Motor neuron (in vitro differentiated cells): ENCODE measurements around the gene PPP6R3. TPM values are rescaled to one million over a fixed set of nuclear protein-coding genes. Genes with fewer than 3 reads are reported as not detected.

Experiments used
- ATAC-seq, 8 experiments: fragments of 200-7000 bp; cut with Tn5 transposase; replicated peaks in 6 of 8; 2 replicates each; pipeline ENCODE4 v1.8.0; 2021; ENCODE audit warnings: mild to moderate bottlenecking in 8 of 8, moderate library complexity in 8 of 8
- H3K27ac ChIP-seq, 2 donors: fragments of 250-450 bp; sonication (Bioruptor Pico); 2 replicates each; pipeline ENCODE4 v1.9.0; 2021; ENCODE audit warnings: antibody characterized with exemption in 2 of 2, mild to moderate bottlenecking in 2 of 2, moderate library complexity in 1 of 2
- H3K4me1 ChIP-seq, 2 donors: fragments of 250-450 bp; sonication (Bioruptor Pico); replicated peaks in 1 of 2; 2 replicates each; pipeline ENCODE4 v1.6.1; 2021; ENCODE audit warnings: antibody characterized with exemption in 2 of 2, mild to moderate bottlenecking in 2 of 2, moderate library complexity in 1 of 2
- H3K4me3 ChIP-seq, 5 donors: fragments of 250-450 bp; sonication (Bioruptor Pico); 2 replicates each; pipeline ENCODE4 v1.9.0; 2021; ENCODE audit warnings: antibody characterized with exemption in 5 of 5, mild to moderate bottlenecking in 5 of 5, moderate library complexity in 4 of 5
- WGBS, 10 experiments: fragments of 450-650 bp; shearing (Covaris generic); methylation state at CpG; one replicate each; pipeline ENCODE4 v1.0.0; 2022; 5-methylcytosine and 5-hydroxymethylcytosine counted together
- in situ Hi-C, 9 experiments: fragments of 400-800 bp; cut with MboI; loops; one replicate each; pipeline ENCODE4 v1.15.0; 2021; ENCODE audit warnings: low sequenced_read_pairs in 9 of 9, low pct_unique_long_range_greater_than_20kb in 2 of 9; ENCODE audit not compliant: unreplicated experiment in 9 of 9
- total RNA-seq, 8 experiments: library from RNA; unstranded; fragments of 300-600 nt; gene quantifications; 2 replicates each; pipeline versions ENCODE4 v1.2.3 to v1.2.4, GENCODE V29; 2022

Gene PPP6R3
- total RNA-seq, 8 experiments from 2014 or later = 49.1 to 142 (median 65.7) TPM

- H3K27ac ChIP-seq = no peak overlapping the region
- ATAC-seq = no peak
- no peaks in the 10 kb centered on the region for H3K4me1 ChIP-seq
- in situ Hi-C loops = no loop called here
- 17 to 100% (median 81%) methylated on average over 1 to 4 of the region's 5 CpGs; no CpG with 5 or more reads in 1 of the 10 experiments for WGBS, 10 experiments
- no peak overlapping the region for H3K4me3 ChIP-seq
Observed at GRCh38 chr11:68565768-68566167, 105.2 kb downstream of the PPP6R3 start.

- H3K4me3 ChIP-seq = no peak overlapping the region
- no peak for ATAC-seq
- in situ Hi-C loops = no loop called here
- no peak overlapping the region for H3K27ac ChIP-seq
- H3K4me1 ChIP-seq = no peaks in the 10 kb centered on the region
- WGBS, 10 experiments = 43 to 100% (median 80%) methylated on average over 1 to 3 of the region's 3 CpGs; no CpG with 5 or more reads in 6 of the 10 experiments
Observed at GRCh38 chr11:68567553-68567952, 107.0 kb downstream of the PPP6R3 start.

- no peak for ATAC-seq
- no peak overlapping the region for H3K27ac ChIP-seq
- WGBS, 10 experiments = 78 to 100% (median 93%) methylated on average over 1 of the region's 1 CpG; no CpG with 5 or more reads in 3 of the 10 experiments
- H3K4me1 ChIP-seq = no peaks in the 10 kb centered on the region
- in situ Hi-C loops = no loop called here
- no peak overlapping the region for H3K4me3 ChIP-seq
Observed at GRCh38 chr11:68569357-68569756, 108.8 kb downstream of the PPP6R3 start.

- H3K4me3 ChIP-seq = no peak overlapping the region
- in situ Hi-C loops = no loop called here
- WGBS, 10 experiments = 11 to 100% (median 100%) methylated on average over 1 of the region's 1 CpG; no CpG with 5 or more reads in 1 of the 10 experiments
- no peak overlapping the region for H3K27ac ChIP-seq
- peak in 2 of 8 experiments; percentile 73 to 75 for ATAC-seq
- H3K4me1 ChIP-seq = no peaks in the 10 kb centered on the region
Observed at GRCh38 chr11:68570691-68571090, 110.1 kb downstream of the PPP6R3 start.

GRCh38 chr11:68574308-68574707, 113.8 kb downstream of the PPP6R3 start:
- H3K27ac ChIP-seq = no peak overlapping the region
- ATAC-seq = no peak
- in situ Hi-C loops = no loop called here
- WGBS, 10 experiments = 90 to 100% (median 100%) methylated on average over 1 of the region's 1 CpG; no CpG with 5 or more reads in 4 of the 10 experiments
- H3K4me3 ChIP-seq = no peak overlapping the region
- H3K4me1 ChIP-seq = no peaks in the 10 kb centered on the region

GRCh38 chr11:68575025-68575665, 114.6 kb downstream of the PPP6R3 start:
- Histone ChIP-seq H3K4me3 (no peak overlapping the region), H3K4me1 (no peaks in the 10 kb centered on the region), H3K27ac (no peak overlapping the region)
- no peak for ATAC-seq
- WGBS, 10 experiments = 86 to 100% (median 100%) methylated on average over 1 to 4 of the region's 4 CpGs; no CpG with 5 or more reads in 1 of the 10 experiments
- in situ Hi-C loops = no loop called here

- in situ Hi-C loops = no loop called here
- H3K27ac ChIP-seq = no peak overlapping the region
- H3K4me3 ChIP-seq = no peak overlapping the region
- 67 to 100% (median 95%) methylated on average over 1 to 5 of the region's 5 CpGs; no CpG with 5 or more reads in 2 of the 10 experiments for WGBS, 10 experiments
- H3K4me1 ChIP-seq = no peaks in the 10 kb centered on the region
- no peak for ATAC-seq
Observed at GRCh38 chr11:68579455-68579854, 118.9 kb downstream of the PPP6R3 start.

GRCh38 chr11:68581439-68581838, 120.9 kb downstream of the PPP6R3 start:
- H3K4me1 ChIP-seq = no peaks in the 10 kb centered on the region
- no peak overlapping the region for H3K4me3 ChIP-seq
- ATAC-seq = no peak
- in situ Hi-C loops = no loop called here
- 86 to 100% (median 100%) methylated on average over 1 to 4 of the region's 4 CpGs; no CpG with 5 or more reads in 2 of the 10 experiments for WGBS, 10 experiments
- H3K27ac ChIP-seq = no peak overlapping the region

- no peak for ATAC-seq
- Histone ChIP-seq H3K27ac (no peak overlapping the region), H3K4me1 (no peaks in the 10 kb centered on the region), H3K4me3 (no peak overlapping the region)
- 33 to 100% (median 100%) methylated on average over 1 to 3 of the region's 3 CpGs; no CpG with 5 or more reads in 2 of the 10 experiments for WGBS, 10 experiments
- in situ Hi-C loops = no loop called here
Observed at GRCh38 chr11:68581901-68582300, 121.3 kb downstream of the PPP6R3 start.

- Histone ChIP-seq H3K4me1 (no peaks in the 10 kb centered on the region), H3K4me3 (no peak overlapping the region), H3K27ac (no peak overlapping the region)
- in situ Hi-C loops = no loop called here
- 18 to 100% (median 87%) methylated on average over 1 to 7 of the region's 8 CpGs for WGBS, 10 experiments
- peak in 3 of 8 experiments; percentile 61 to 75 (median 66) for ATAC-seq
Observed at GRCh38 chr11:68582416-68583040, 122.0 kb downstream of the PPP6R3 start.

- no peak overlapping the region for H3K4me3 ChIP-seq
- no peaks in the 10 kb centered on the region for H3K4me1 ChIP-seq
- 13 to 100% (median 80%) methylated on average over 1 to 2 of the region's 2 CpGs; no CpG with 5 or more reads in 1 of the 10 experiments for WGBS, 10 experiments
- in situ Hi-C loops = no loop called here
- peak in 3 of 8 experiments; percentile 48 to 56 (median 55) for ATAC-seq
- H3K27ac ChIP-seq = no peak overlapping the region
Observed at GRCh38 chr11:68583041-68583446, 122.5 kb downstream of the PPP6R3 start.

- WGBS, 10 experiments = 50 to 88% (median 80%) methylated on average over 1 to 5 of the region's 6 CpGs; no CpG with 5 or more reads in 3 of the 10 experiments
- no peaks in the 10 kb centered on the region for H3K4me1 ChIP-seq
- in situ Hi-C loops = no loop called here
Observed at GRCh38 chr11:68584097-68584496, 123.5 kb downstream of the PPP6R3 start.

GRCh38 chr11:68584991-68585524, 124.5 kb downstream of the PPP6R3 start:
- ATAC-seq = peak in 3 of 8 experiments; percentile 33 to 66 (median 64)
- Histone ChIP-seq H3K4me3 (no peak overlapping the region), H3K4me1 (no peaks in the 10 kb centered on the region), H3K27ac (no peak overlapping the region)
- in situ Hi-C loops = no loop called here
- 50 to 100% (median 82%) methylated on average over 2 to 5 of the region's 6 CpGs; no CpG with 5 or more reads in 2 of the 10 experiments for WGBS, 10 experiments

More at GRCh38 chr11:68584097-68584496, 123.5 kb downstream of the PPP6R3 start:
- H3K27ac ChIP-seq = no peak overlapping the region
- peak in 2 of 8 experiments; percentile 12 to 25 for ATAC-seq
- no peak overlapping the region for H3K4me3 ChIP-seq
